Urinary bladder (tissue), 4 donors: ENCODE measurements around the gene FAM228B. TPM values are rescaled to one million over a fixed set of nuclear protein-coding genes. Genes with fewer than 3 reads are reported as not detected.

Experiments used
- DNase-seq: peaks from one replicate; pipeline ENCODE4 v3.0.0-alpha.2; 2015; ENCODE audit errors: extremely low spot score
- H3K27ac ChIP-seq: one replicate; pipeline ENCODE4 v1.5.1; 2013; ENCODE audit warnings: low read depth, mild to moderate bottlenecking, moderate library complexity
- H3K36me3 ChIP-seq: one replicate; pipeline ENCODE4 v1.6.1; 2013; ENCODE audit warnings: mild to moderate bottlenecking, moderate library complexity; ENCODE audit not compliant: insufficient read depth
- H3K4me1 ChIP-seq: one replicate; pipeline ENCODE4 v1.6.1; 2013; ENCODE audit warnings: mild to moderate bottlenecking, moderate library complexity; ENCODE audit not compliant: insufficient read depth
- H3K4me3 ChIP-seq: one replicate; pipeline ENCODE4 v1.5.1; 2013; ENCODE audit warnings: low read depth, low read length
- WGBS: extraction: QIAGEN DNeasy Blood & Tissue Kit; methylation state at CpG from one replicate; pipeline ENCODE4 v1.1.7; 2013; 5-methylcytosine and 5-hydroxymethylcytosine counted together
- polyA plus RNA-seq: library from polyadenylated mRNA; stranded (reverse); fragments of 200-250 nt; gene quantifications from one replicate; pipeline ENCODE4 v1.2.3, GENCODE V29; 2013
- total RNA-seq: library from RNA; depleted of rRNA; stranded (reverse); fragments of >200 nt; gene quantifications from one replicate; pipeline ENCODE4 v1.2.3, GENCODE V29; 2014
- donor health status: healthy with polysubstance abuse.
- donor health status: healthy.

Gene FAM228B
- total RNA-seq (61.8 TPM), polyA plus RNA-seq (13.8 TPM)

DNA sequence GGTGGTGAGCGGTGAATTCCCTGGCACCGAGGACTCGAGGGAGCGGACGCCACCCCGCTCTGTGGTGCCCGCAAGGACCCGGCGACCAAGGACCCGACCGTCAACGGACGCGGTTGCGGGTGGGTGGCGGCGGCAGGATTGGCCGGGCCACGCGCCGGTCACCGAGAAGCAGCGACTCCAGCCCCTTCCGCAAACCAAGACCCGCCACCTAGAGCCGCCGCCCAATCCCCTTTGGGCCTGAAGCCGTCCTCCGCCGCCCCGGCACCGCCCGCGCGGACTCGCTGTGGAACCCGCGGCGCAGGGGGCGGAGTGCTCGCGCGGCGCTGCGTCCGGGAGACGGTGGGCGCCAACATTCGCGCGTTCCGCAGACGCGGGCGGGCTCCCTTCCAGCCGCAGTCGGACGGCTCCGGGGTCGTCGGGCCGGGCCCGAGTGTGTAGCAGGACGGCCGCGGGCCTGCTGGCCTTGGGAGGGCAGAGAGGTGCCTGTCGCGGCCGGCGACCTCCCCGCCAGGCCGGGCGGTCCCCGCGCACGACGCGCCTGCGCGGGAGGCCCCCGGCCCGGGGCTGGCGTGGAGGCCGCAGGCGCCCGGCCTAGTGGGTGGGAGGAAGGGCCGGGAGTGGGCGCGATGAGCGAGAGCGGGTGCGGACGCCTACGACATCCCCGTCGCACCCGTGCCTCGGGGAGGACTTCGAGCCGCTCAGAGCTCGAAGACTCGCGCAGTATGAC is at the start of gene FAM228B, which contains the start of gene PFN4:
FAM228B (plus strand) TSS at position 275 of the 727 bp plus-strand sequence. CDS start 893 bp downstream, outside the sequence.
PFN4 (minus strand) TSS at position 140 of the 727 bp plus-strand sequence. CDS start 799 bp downstream, outside the sequence.
- Histone ChIP-seq H3K4me1 (no peaks in the 10 kb centered on the region), H3K27ac (peak within 1 kb of the TSS; percentile 93), H3K4me3 (peak within 1 kb of the TSS; percentile 66), H3K36me3 (no peaks in the 10 kb centered on the region)
- peak; percentile 70 for DNase-seq
- whole genome bisulfite sequencing: under 1% methylated on average over 103 of the region's 103 CpGs

DNA sequence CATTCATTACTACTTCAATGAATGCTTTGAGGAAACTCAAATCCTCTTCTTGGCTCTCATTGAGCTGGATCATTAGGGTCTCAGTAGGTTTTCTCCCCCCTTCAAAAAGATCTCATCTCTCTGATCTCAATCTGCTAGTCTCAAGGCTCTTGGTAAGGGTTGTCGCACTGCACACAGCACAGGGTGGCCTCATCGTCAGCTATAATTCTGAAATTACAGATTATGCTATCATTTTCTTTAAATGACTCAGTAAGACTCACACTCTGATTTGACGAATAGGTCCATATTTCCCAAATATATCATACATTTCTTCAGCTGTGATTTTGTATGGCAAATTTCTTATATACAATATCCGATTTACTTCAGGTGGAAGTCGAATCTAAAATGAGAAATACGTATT is 49.5 kb upstream of the FAM228B start:
- WGBS: 93% methylated on average over 6 of the region's 6 CpGs

DNA sequence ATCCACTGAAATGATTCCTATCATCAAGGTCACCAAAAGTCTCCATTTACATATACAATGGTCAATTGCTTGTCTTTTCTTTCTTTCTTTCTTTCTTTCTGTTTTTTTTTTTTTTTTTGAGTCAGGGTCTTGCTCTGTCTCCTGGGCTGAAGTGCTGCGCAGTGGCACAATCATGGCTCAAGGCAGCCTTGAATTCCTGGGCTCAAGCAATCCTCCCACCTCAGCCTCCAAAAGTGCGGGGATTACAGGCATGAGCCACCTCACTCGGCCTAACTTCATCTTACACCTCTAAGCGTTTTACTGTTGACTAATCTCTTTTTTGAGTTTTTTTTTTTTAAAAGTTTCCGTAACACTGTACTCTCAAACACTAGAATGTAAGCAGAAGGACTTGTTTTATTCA is 48.0 kb upstream of the FAM228B start:
- Histone ChIP-seq H3K4me1 (no peaks in the 10 kb centered on the region), H3K36me3 (no peaks in the 10 kb centered on the region), H3K27ac (no peak overlapping the region), H3K4me3 (peak overlapping the region; percentile 72)
- WGBS: 57% methylated on average over 5 of the region's 5 CpGs
- no peak for DNase-seq

More for the DNA sequence above, 49.5 kb upstream of the FAM228B start:
- Histone ChIP-seq H3K4me1 (no peaks in the 10 kb centered on the region), H3K4me3 (no peak overlapping the region), H3K36me3 (no peaks in the 10 kb centered on the region), H3K27ac (no peak overlapping the region)
- no peak for DNase-seq

GRCh38 chr2:24075915-24076848 is 47.1 kb upstream of the FAM228B start, which contains the start of gene SF3B6:
TSS of gene SF3B6 (minus strand) at chr2:24076326. CDS start at chr2:24076229, 97 bp downstream.
- Histone ChIP-seq H3K27ac (peak within 1 kb of the TSS; percentile 97), H3K4me1 (no peaks in the 10 kb centered on the region), H3K36me3 (no peaks in the 10 kb centered on the region), H3K4me3 (peak within 1 kb of the TSS; percentile 72)
- DNase-seq: peak; percentile 98
- WGBS: under 1% methylated on average over 64 of the region's 64 CpGs

GRCh38 chr2:24076849-24077534 is 46.3 kb upstream of the FAM228B start:
- 3% methylated on average over 41 of the region's 41 CpGs for WGBS
- no peaks in the 10 kb centered on the region for H3K36me3 ChIP-seq
- H3K4me1 ChIP-seq: no peaks in the 10 kb centered on the region
- peak overlapping the region; percentile 97 for H3K27ac ChIP-seq
- H3K4me3 ChIP-seq: peak overlapping the region; percentile 72
- no peak for DNase-seq

- 9% methylated on average over 9 of the region's 9 CpGs for WGBS
These were observed 45.8 kb upstream of the FAM228B start for GRCh38 chr2:24077535-24077877.

GRCh38 chr2:24077879-24078278 is 45.4 kb upstream of the FAM228B start:
- H3K4me3 ChIP-seq: no peak overlapping the region

More at GRCh38 chr2:24077535-24077877, 45.8 kb upstream of the FAM228B start:
- peak overlapping the region; percentile 72 for H3K4me3 ChIP-seq
- no peaks in the 10 kb centered on the region for H3K4me1 ChIP-seq
- H3K27ac ChIP-seq: peak overlapping the region; percentile 97
- DNase-seq: no peak
- no peaks in the 10 kb centered on the region for H3K36me3 ChIP-seq

DNA sequence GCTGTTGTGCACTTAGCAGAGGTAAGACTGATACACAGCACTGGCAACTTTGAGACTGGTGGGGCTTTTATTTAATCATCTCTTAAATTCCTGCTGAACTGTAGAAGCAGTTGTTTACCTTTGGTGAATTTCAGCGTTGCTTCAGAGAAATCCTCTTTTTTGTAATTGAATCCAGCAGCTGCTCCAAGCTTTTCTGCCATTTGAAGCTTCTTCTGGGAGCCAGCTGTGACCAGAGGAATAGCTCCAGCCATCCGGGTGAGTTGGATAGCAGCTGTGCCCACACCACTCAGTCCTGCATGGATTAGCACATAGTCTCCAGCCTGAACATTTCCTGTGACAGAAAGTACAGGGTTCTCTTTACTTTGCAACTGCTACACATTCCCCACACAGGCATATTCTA is 42.6 kb upstream of the FAM228B start:
- H3K27ac ChIP-seq: no peak overlapping the region
- no peaks in the 10 kb centered on the region for H3K4me1 ChIP-seq
- 42% methylated on average over 2 of the region's 2 CpGs for WGBS
- no peak for DNase-seq
- no peaks in the 10 kb centered on the region for H3K36me3 ChIP-seq
- H3K4me3 ChIP-seq: no peak overlapping the region

More at GRCh38 chr2:24077879-24078278, 45.4 kb upstream of the FAM228B start:
- no peak for DNase-seq
- Histone ChIP-seq H3K4me1 (no peaks in the 10 kb centered on the region), H3K27ac (no peak overlapping the region), H3K36me3 (no peaks in the 10 kb centered on the region)
- WGBS: 67% methylated on average over 2 of the region's 2 CpGs

GRCh38 chr2:24082787-24083566 is 40.3 kb upstream of the FAM228B start:
- WGBS: 87% methylated on average over 8 of the region's 8 CpGs
- Histone ChIP-seq H3K4me1 (no peaks in the 10 kb centered on the region), H3K36me3 (no peaks in the 10 kb centered on the region), H3K27ac (no peak overlapping the region), H3K4me3 (no peak overlapping the region)
- DNase-seq: no peak

- H3K36me3 ChIP-seq: no peaks in the 10 kb centered on the region
- WGBS: 9% methylated on average over 30 of the region's 30 CpGs
- peak overlapping the region; percentile 33 for H3K4me3 ChIP-seq
- H3K27ac ChIP-seq: peak overlapping the region; percentile 63
- DNase-seq: peak; percentile 82
- H3K4me1 ChIP-seq: no peaks in the 10 kb centered on the region
These were observed 39.5 kb upstream of the FAM228B start for GRCh38 chr2:24083567-24084385.

- H3K4me1 ChIP-seq: no peaks in the 10 kb centered on the region
- under 1% methylated on average over 44 of the region's 44 CpGs for WGBS
- no peaks in the 10 kb centered on the region for H3K36me3 ChIP-seq
- DNase-seq: peak; percentile 78
- H3K27ac ChIP-seq: peak within 1 kb of the TSS; percentile 76
- H3K4me3 ChIP-seq: peak within 1 kb of the TSS; percentile 33
These were observed 38.7 kb upstream of the FAM228B start, which contains the start of gene TP53I3 for GRCh38 chr2:24084386-24085199. TSS of gene TP53I3 (minus strand) at chr2:24084834. CDS start at chr2:24084326, 508 bp downstream.
